SK-N-SH (cell line): Measurements from ENCODE around the gene ALPK3. TPM values are rescaled to one million over a fixed set of nuclear protein-coding genes. Genes with fewer than 3 reads are reported as not detected.

Experiments
- CTCF ChIA-PET: fragments of 300-600, 350-600 bp; formaldehyde crosslinking; extraction: SDS; loops from one replicate; lab custom pipeline; 2021; lab: Yijun Ruan, JAX
- POLR2A ChIA-PET: fragments of 350-600 bp; sonication (Branson Sonifier 250); formaldehyde crosslinking; extraction: SDS; loops from one replicate; lab custom pipeline; 2020; ENCODE audit warnings: antibody characterized with exemption, inconsistent platforms; lab: Yijun Ruan, JAX
- DNase-seq: peaks from one replicate; pipeline ENCODE4 v3.0.0; 2012
- H2AFZ ChIP-seq: fragments of 200-600 bp; sonication (generic); 2 replicates; pipeline ENCODE4 v1.8.1; 2016; ENCODE audit warnings: antibody characterized with exemption, mild to moderate bottlenecking, low read depth
- H3F3A ChIP-seq: fragments of 200-600 bp; sonication (generic); replicated peaks from 2 replicates; pipeline ENCODE3; 2016; ENCODE audit warnings: antibody characterized with exemption, mild to moderate bottlenecking; ENCODE audit not compliant: insufficient read depth
- H3K27ac ChIP-seq, 2 experiments: fragments of 200-500 bp in 1 of 2; fragments of 200-600 bp in 1 of 2; sonication (Bioruptor generic) in 1 of 2; sonication (generic), shearing (Covaris generic) in 1 of 2; 2 replicates each; pipeline versions ENCODE4 v1.5.1 to v1.6.1; 2014 to 2016; ENCODE audit warnings: low read depth in 2 of 2, inconsistent platforms in 1 of 2, low read length in 1 of 2, mild to moderate bottlenecking in 1 of 2, mixed read lengths in 1 of 2
- H3K27me3 ChIP-seq: fragments of 200-600 bp; sonication (generic), shearing (Covaris generic); 2 replicates; pipeline ENCODE4 v1.6.1; 2016; ENCODE audit warnings: mixed run types; ENCODE audit not compliant: insufficient read depth
- H3K36me3 ChIP-seq, 2 experiments: fragments of 200-500 bp in 1 of 2; fragments of 200-600 bp in 1 of 2; sonication (Bioruptor generic) in 1 of 2; sonication (generic) in 1 of 2; replicated peaks in 1 of 2; 2 replicates each; pipeline versions ENCODE3 to v1.5.1; 2014 to 2016; ENCODE audit warnings: low read length in 1 of 2, mild to moderate bottlenecking in 1 of 2; ENCODE audit not compliant: insufficient read depth in 2 of 2, control insufficient read depth in 1 of 2
- H3K4me1 ChIP-seq, 2 experiments: fragments of 200-500 bp in 1 of 2; fragments of 200-600 bp in 1 of 2; sonication (Bioruptor generic) in 1 of 2; sonication (generic), shearing (Covaris generic) in 1 of 2; 2 replicates each; pipeline versions ENCODE4 v1.5.1 to v1.6.1; 2014 to 2016; ENCODE audit warnings: low read depth in 1 of 2, low read length in 1 of 2, mixed run types in 1 of 2; ENCODE audit not compliant: insufficient read depth in 2 of 2, control insufficient read depth in 1 of 2
- H3K4me2 ChIP-seq: fragments of 200-600 bp; sonication (generic), shearing (Covaris generic); 2 replicates; pipeline ENCODE4 v1.6.1; 2017; ENCODE audit warnings: mixed run types
- H3K4me3 ChIP-seq, 2 experiments: fragments of 200-500 bp in 1 of 2; fragments of 200-600 bp in 1 of 2; sonication (Bioruptor generic) in 1 of 2; sonication (generic), shearing (Covaris generic) in 1 of 2; 2 replicates each; pipeline versions ENCODE4 v1.5.1 to v1.8.1; 2014 to 2016; ENCODE audit warnings: low read depth in 2 of 2, inconsistent platforms in 1 of 2, low read length in 1 of 2, mild to moderate bottlenecking in 1 of 2, mixed read lengths in 1 of 2, moderate library complexity in 1 of 2
- H3K79me2 ChIP-seq: fragments of 200-600 bp; sonication (generic); 2 replicates; pipeline ENCODE4 v1.8.1; 2017; ENCODE audit warnings: mild to moderate bottlenecking; ENCODE audit not compliant: insufficient read depth
- H3K9ac ChIP-seq: fragments of 200-600 bp; sonication (generic); 2 replicates; pipeline ENCODE4 v1.6.1; 2017; ENCODE audit warnings: mixed run types
- H3K9me2 ChIP-seq: fragments of 200-600 bp; sonication (generic); 2 replicates; pipeline ENCODE4 v1.6.1; 2017; ENCODE audit warnings: mixed run types
- H3K9me3 ChIP-seq: fragments of 200-600 bp; sonication (generic); 2 replicates; pipeline ENCODE4 v1.6.1; 2017; ENCODE audit warnings: mixed run types, mild to moderate bottlenecking, moderate library complexity
- H4K20me1 ChIP-seq: fragments of 200-600 bp; sonication (generic); 2 replicates; pipeline ENCODE4 v1.6.1; 2017; ENCODE audit warnings: mild to moderate bottlenecking, mixed run types; ENCODE audit not compliant: insufficient read depth
- CHD2 ChIP-seq: fragments of 150-350 bp; IDR thresholded peaks from 2 replicates; pipeline ENCODE4 v1.6.1; 2018; ENCODE audit warnings: low read length; ENCODE audit not compliant: partially characterized antibody
- EZH2phosphoT487 ChIP-seq: fragments of 200-600 bp; sonication (generic); IDR thresholded peaks from 2 replicates; pipeline ENCODE4 v1.6.1; 2017; ENCODE audit warnings: low read depth, mixed run types, mild to moderate bottlenecking, antibody characterized with exemption, moderate library complexity, borderline replicate concordance
- FOXJ3 ChIP-seq: sonication (generic); formaldehyde crosslinking; IDR thresholded peaks from 2 replicates; pipeline ENCODE4 v1.5.1; 2020; ENCODE audit warnings: mild to moderate bottlenecking, missing genetic modification reagents
- FOXM1 ChIP-seq: IDR thresholded peaks from 2 replicates; pipeline ENCODE4 v1.4.0; 2012; ENCODE audit warnings: low read depth, mild to moderate bottlenecking
- GABPA ChIP-seq: IDR thresholded peaks from 2 replicates; pipeline ENCODE4 v1.4.0; 2012; ENCODE audit warnings: low read depth, mild to moderate bottlenecking
- MEF2A ChIP-seq: IDR thresholded peaks from 2 replicates; pipeline ENCODE4 v1.4.0; 2012; ENCODE audit warnings: low read depth, borderline replicate concordance
- MXI1 ChIP-seq: IDR thresholded peaks from 2 replicates; pipeline ENCODE4 v1.6.1; 2012; ENCODE audit warnings: mild to moderate bottlenecking, low read depth, low read length, improper control_type of control experiment
- NRF1 ChIP-seq: IDR thresholded peaks from 2 replicates; pipeline ENCODE4 v1.6.1; 2012; ENCODE audit warnings: low read depth, mild to moderate bottlenecking, low read length
- RAD21 ChIP-seq: IDR thresholded peaks from 2 replicates; pipeline ENCODE4 v1.6.1; 2012; ENCODE audit warnings: mild to moderate bottlenecking, low read length
- TAF1 ChIP-seq: IDR thresholded peaks from 2 replicates; pipeline ENCODE4 v1.6.1; 2012; ENCODE audit warnings: low read depth, mild to moderate bottlenecking, low read length, moderate library complexity, borderline replicate concordance
- TCF12 ChIP-seq: IDR thresholded peaks from 2 replicates; pipeline ENCODE4 v1.4.0; 2012
- TEAD4 ChIP-seq: IDR thresholded peaks from 2 replicates; pipeline ENCODE4 v1.4.0; 2012; ENCODE audit warnings: mild to moderate bottlenecking, borderline replicate concordance; ENCODE audit not compliant: insufficient read depth
- WGBS: methylation state at CpG from one replicate; pipeline ENCODE4 v1.1.6; 2017; ENCODE audit warnings: low lambda C conversion rate; 5-methylcytosine and 5-hydroxymethylcytosine counted together
- polyA plus RNA-seq, 3 experiments: library from polyadenylated mRNA; depleted of rRNA; stranded (reverse); fragments of >200 nt; gene quantifications; 2 replicates each; pipeline ENCODE4 v1.2.3, GENCODE V29; 2012
- TF ChIP-seq, protein P1 (sequence below): IDR thresholded peaks from 2 replicates; pipeline ENCODE4 v1.4.0; 2012; ENCODE audit warnings: low read depth
- TF ChIP-seq, protein P2 (sequence below): IDR thresholded peaks from 2 replicates; pipeline ENCODE4 v1.6.1; 2012; ENCODE audit warnings: mild to moderate bottlenecking, low read depth, low read length, moderate library complexity
- TF ChIP-seq, protein P3 (sequence below): IDR thresholded peaks from 2 replicates; pipeline ENCODE4 v1.4.0; 2012; ENCODE audit warnings: low read depth, borderline replicate concordance

The ALPK3 gene
- polyA plus RNA-seq, 1 of the 3 experiments (the other 2 are of a cell fraction): 0.16 TPM

DNA sequence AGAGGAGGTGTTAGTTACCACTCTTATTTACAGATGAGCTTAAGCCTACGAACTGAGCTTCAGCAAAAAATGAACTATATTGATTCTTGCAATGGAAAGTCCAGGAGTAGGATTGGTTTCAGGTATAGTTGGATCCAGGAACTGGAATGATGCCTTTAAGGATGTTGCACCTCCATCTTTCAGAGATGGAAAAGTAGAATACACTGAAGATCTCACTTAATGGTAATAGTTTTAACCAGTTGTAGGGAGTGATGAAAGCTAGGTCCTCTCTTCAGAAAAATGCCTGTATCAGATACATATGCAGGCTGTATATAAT, 69.8 kb downstream of the ALPK3 start:
- Histone ChIP-seq H3K4me3 (no peak overlapping the region), H3F3A (no peaks in the 10 kb centered on the region), H3K27me3 (no peaks in the 10 kb centered on the region)
- 54% methylated on average over 1 of the region's 1 CpG for WGBS
- CTCF ChIA-PET: no interaction called here
- TF ChIP-seq, protein P1, sequence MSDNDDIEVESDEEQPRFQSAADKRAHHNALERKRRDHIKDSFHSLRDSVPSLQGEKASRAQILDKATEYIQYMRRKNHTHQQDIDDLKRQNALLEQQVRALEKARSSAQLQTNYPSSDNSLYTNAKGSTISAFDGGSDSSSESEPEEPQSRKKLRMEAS: no peak
- TF ChIP-seq, all 33 proteins: peak for 0
- no peak for DNase-seq
- POLR2A ChIA-PET: no interaction called here
- no peak overlapping the region for H2AFZ ChIP-seq
- peaks cover 0 to 6% of the 10 kb centered on the region in 2 experiments; a peak in 1 of 4 replicates for H3K4me1 ChIP-seq
- H3K9me2 ChIP-seq: no peaks in the 10 kb centered on the region
- H3K9me3 ChIP-seq: no peaks in the 10 kb centered on the region
- H3K27ac ChIP-seq: no peak overlapping the region
- H3K36me3 ChIP-seq: no peaks in the 10 kb centered on the region
- H3K9ac ChIP-seq: no peak overlapping the region
- no peak overlapping the region for H3K4me2 ChIP-seq
- H3K79me2 ChIP-seq: no peaks in the 10 kb centered on the region
- H4K20me1 ChIP-seq: no peaks in the 10 kb centered on the region

DNA sequence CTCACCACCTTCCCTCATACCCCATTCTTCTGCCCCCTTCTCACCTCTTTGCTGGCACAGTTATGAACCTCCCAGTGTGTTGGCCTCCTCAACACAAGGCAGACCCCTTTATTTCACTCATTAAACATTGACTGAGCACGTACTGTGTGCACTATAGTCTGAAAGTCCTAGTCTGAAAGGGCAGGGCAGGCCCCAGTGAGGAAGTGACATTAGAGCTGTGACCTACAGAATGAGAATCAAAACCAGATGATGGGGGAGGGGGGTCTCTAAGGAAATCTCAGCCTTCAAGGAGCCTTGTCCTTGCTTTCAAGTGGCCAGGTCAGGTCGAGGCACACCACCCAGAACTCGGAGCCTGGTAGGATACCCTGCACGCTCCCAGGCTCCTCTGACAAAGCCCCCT, 70.8 kb downstream of the ALPK3 start:
- TF ChIP-seq, protein P1: no peak
- TF ChIP-seq RAD21 (no peak), GABPA (no peak), NRF1 (no peak), TAF1 (no peak), MEF2A (no peak), FOXJ3 (no peak)
- POLR2A ChIA-PET: no interaction called here
- no peak for DNase-seq
- 69% methylated on average over 4 of the region's 4 CpGs for WGBS
- H3K79me2 ChIP-seq: no peaks in the 10 kb centered on the region
- H2AFZ ChIP-seq: no peak overlapping the region
- CTCF ChIA-PET: no interaction called here
- H3K27ac ChIP-seq: no peak overlapping the region; a peak in 1 of 4 replicates
- H3K4me3 ChIP-seq: no peak overlapping the region
- H3K9me3 ChIP-seq: no peaks in the 10 kb centered on the region
- no peaks in the 10 kb centered on the region for H4K20me1 ChIP-seq
- H3K4me2 ChIP-seq: no peak overlapping the region
- no peaks in the 10 kb centered on the region for H3K36me3 ChIP-seq
- H3K4me1 ChIP-seq: peaks cover 0 to 6% of the 10 kb centered on the region in 2 experiments; a peak in 1 of 4 replicates
- H3K9me2 ChIP-seq: no peaks in the 10 kb centered on the region
- H3K27me3 ChIP-seq: no peaks in the 10 kb centered on the region
- no peaks in the 10 kb centered on the region for H3F3A ChIP-seq
- no peak overlapping the region for H3K9ac ChIP-seq

DNA sequence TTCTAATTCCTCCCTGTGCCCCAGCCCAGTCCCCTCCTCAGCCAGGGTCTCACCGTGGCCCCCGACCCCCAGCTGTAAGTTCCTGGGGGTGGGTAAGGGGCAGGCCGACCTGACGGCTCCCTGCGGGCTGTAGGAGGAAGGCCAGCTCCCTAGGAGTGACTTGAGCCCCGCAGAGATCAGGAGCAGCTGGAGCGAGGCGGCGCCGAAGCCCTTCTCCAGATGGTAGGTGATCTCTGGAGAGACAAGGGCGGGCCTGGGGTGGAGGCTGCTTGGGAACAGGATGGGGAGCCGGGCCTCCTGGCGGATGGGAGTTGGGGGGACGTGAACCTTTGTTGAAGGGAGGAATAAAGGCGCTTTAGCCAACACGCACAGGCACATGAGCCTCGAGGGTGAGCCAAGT, 71.5 kb downstream of the ALPK3 start:
- Histone ChIP-seq H3K4me3 (no peak overlapping the region), H3K9ac (no peak overlapping the region), H3K36me3 (no peaks in the 10 kb centered on the region), H3K27me3 (no peaks in the 10 kb centered on the region), H3K27ac (no peak overlapping the region), H3K4me2 (no peak overlapping the region), H3K79me2 (no peaks in the 10 kb centered on the region), H3K9me2 (no peaks in the 10 kb centered on the region), H3K9me3 (no peaks in the 10 kb centered on the region), H4K20me1 (no peaks in the 10 kb centered on the region), H3K4me1 (peaks cover 0 to 6% of the 10 kb centered on the region in 2 experiments; a peak in 1 of 4 replicates), H3F3A (no peaks in the 10 kb centered on the region), H2AFZ (no peak overlapping the region)
- POLR2A ChIA-PET: no interaction called here
- no peak for DNase-seq
- 84% methylated on average over 17 of the region's 17 CpGs for WGBS
- CTCF ChIA-PET: interaction anchor here (0.9 to 2.1 kb wide), 4 partner anchors 10 to 230 kb away, joined by 3 to 4 read pairs (median 4); no protein-coding TSS in a partner anchor
- TF ChIP-seq TCF12 (no peak), TEAD4 (no peak), FOXM1 (no peak), RAD21 (no peak), MXI1 (no peak), CHD2 (no peak), EZH2phosphoT487 (no peak), FOXJ3 (no peak), MEF2A (no peak)
- TF ChIP-seq, protein P2, sequence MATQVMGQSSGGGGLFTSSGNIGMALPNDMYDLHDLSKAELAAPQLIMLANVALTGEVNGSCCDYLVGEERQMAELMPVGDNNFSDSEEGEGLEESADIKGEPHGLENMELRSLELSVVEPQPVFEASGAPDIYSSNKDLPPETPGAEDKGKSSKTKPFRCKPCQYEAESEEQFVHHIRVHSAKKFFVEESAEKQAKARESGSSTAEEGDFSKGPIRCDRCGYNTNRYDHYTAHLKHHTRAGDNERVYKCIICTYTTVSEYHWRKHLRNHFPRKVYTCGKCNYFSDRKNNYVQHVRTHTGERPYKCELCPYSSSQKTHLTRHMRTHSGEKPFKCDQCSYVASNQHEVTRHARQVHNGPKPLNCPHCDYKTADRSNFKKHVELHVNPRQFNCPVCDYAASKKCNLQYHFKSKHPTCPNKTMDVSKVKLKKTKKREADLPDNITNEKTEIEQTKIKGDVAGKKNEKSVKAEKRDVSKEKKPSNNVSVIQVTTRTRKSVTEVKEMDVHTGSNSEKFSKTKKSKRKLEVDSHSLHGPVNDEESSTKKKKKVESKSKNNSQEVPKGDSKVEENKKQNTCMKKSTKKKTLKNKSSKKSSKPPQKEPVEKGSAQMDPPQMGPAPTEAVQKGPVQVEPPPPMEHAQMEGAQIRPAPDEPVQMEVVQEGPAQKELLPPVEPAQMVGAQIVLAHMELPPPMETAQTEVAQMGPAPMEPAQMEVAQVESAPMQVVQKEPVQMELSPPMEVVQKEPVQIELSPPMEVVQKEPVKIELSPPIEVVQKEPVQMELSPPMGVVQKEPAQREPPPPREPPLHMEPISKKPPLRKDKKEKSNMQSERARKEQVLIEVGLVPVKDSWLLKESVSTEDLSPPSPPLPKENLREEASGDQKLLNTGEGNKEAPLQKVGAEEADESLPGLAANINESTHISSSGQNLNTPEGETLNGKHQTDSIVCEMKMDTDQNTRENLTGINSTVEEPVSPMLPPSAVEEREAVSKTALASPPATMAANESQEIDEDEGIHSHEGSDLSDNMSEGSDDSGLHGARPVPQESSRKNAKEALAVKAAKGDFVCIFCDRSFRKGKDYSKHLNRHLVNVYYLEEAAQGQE: no peak
- TF ChIP-seq, protein P3, sequence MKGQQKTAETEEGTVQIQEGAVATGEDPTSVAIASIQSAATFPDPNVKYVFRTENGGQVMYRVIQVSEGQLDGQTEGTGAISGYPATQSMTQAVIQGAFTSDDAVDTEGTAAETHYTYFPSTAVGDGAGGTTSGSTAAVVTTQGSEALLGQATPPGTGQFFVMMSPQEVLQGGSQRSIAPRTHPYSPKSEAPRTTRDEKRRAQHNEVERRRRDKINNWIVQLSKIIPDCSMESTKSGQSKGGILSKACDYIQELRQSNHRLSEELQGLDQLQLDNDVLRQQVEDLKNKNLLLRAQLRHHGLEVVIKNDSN: no peak
- TF ChIP-seq, all 33 proteins: peak for 0
